Measurements from ENCODE around the gene CEBPE. TPM values are rescaled to one million over a fixed set of nuclear protein-coding genes. Genes with fewer than 3 reads are reported as not detected.

Gene CEBPE
- total RNA-seq, 1 experiment from 2014 or later: not detected

GRCh38 chr14:23119363-23120327 is 590 bp upstream of the CEBPE start:
- no peak overlapping the region for H3K4me2 ChIP-seq (ENCODE audit: low read length)
- no peaks in the 10 kb centered on the region for H3K9me3 ChIP-seq (ENCODE audit: control insufficient read depth in 1 of 2, insufficient read depth in 1 of 2, low read depth in 1 of 2, low read length in 2 of 2)
- no TSS peak for BruUV-seq (replicated peaks)
- H3K27me3 ChIP-seq (ENCODE audit: insufficient read depth, low read length): no peaks in the 10 kb centered on the region
- DNase-seq (ENCODE audit: low read depth, low spot score): no peak
- H4K20me1 ChIP-seq (ENCODE audit: insufficient read depth): no peaks in the 10 kb centered on the region
- H3K36me3 ChIP-seq (ENCODE audit: control insufficient read depth in 1 of 2, insufficient read depth in 2 of 2, low read length in 2 of 2): no peaks in the 10 kb centered on the region
- H3K79me2 ChIP-seq (ENCODE audit: insufficient read depth, low read length): no peaks in the 10 kb centered on the region
- no peak for TF ChIP-seq CEBPB (IDR thresholded peaks at IDR 0.05; ENCODE audit: low read depth)
- TF ChIP-seq SP1 (IDR thresholded peaks at IDR 0.05; ENCODE audit: low read depth): no peak
- no peak for TF ChIP-seq POLR2AphosphoS5 (IDR thresholded peaks at IDR 0.05; ENCODE audit: low read depth, low read length)
- TF ChIP-seq CBX3 (IDR thresholded peaks at IDR 0.05; ENCODE audit: low read depth): no peak
- TF ChIP-seq ZBTB33 (IDR thresholded peaks at IDR 0.05; ENCODE audit: extremely low read depth, insufficient replicate concordance, low read length): no peak
- TF ChIP-seq REST (IDR thresholded peaks at IDR 0.05; ENCODE audit: low read depth): no peak
- TF ChIP-seq SIN3A (IDR thresholded peaks at IDR 0.05; ENCODE audit: low read depth): no peak
- TF ChIP-seq EZH2 (IDR thresholded peaks at IDR 0.05): no peak
- ChIA-PET POLR2A (interaction anchor here (1.0 to 1.6 kb wide), 3 partner anchors 25 to 70 kb away, joined by 4 to 9 read pairs (median 5); partner anchors contain the start of genes ACIN1, C14orf119 and SLC7A8), RAD21 (ENCODE audit: low non-redundant PET in 1 of 2, low total read pairs in 2 of 2, uncharacterized antibody in 2 of 2, unreplicated experiment in 2 of 2) (interaction anchor here (0.6 to 2.4 kb wide), 4 partner anchors 51 to 68 kb away, joined by 3 to 24 read pairs (median 4); no protein-coding TSS in a partner anchor), CTCF (interaction anchor here (0.9 to 4.3 kb wide), 8 partner anchors 10 to 261 kb away, joined by 3 to 162 read pairs (median 8); partner anchors contain the start of genes CIROP and SLC7A8)
- no peak overlapping the region for H3K4me3 ChIP-seq (replicated peaks in 1 of 2; ENCODE audit: low read depth in 1 of 2, low read length in 2 of 2)
- H3K9ac ChIP-seq (ENCODE audit: low read length): no peak overlapping the region
- intact Hi-C loops (cut with micrococcal nuclease): loop anchor here (1.0 to 5.0 kb wide), 3 partner anchors 68 to 263 kb away; no protein-coding TSS in a partner anchor
- H2AFZ ChIP-seq (ENCODE audit: low read depth, low read length, poor library complexity, severe bottlenecking): no peak overlapping the region
- peaks cover 9 to 14% of the 10 kb centered on the region in 2 experiments for H3K4me1 ChIP-seq (ENCODE audit: control insufficient read depth in 1 of 2, insufficient read depth in 2 of 2, low read length in 2 of 2)
- no peaks in the 10 kb centered on the region for H3K9me2 ChIP-seq (ENCODE audit: insufficient read depth)
- H3K27ac ChIP-seq (ENCODE audit: low read depth, low read length): no peak overlapping the region
- ATAC-seq: no peak
